Astrocyte (in vitro differentiated cells and primary cell): ENCODE results near the gene CPNE7. TPM values are rescaled to one million over a fixed set of nuclear protein-coding genes. Genes with fewer than 3 reads are reported as not detected.

ENCODE experiments used
- DNase-seq: peaks from one replicate; pipeline ENCODE4 v3.0.0-alpha.2; 2010; ENCODE audit warnings: low read depth
- FAIRE-seq: peaks from 2 replicates; lab custom pipeline; 2011; peaks lifted over from hg19 to GRCh38; lab: Jason Lieb, UNC
- H2AFZ ChIP-seq: 2 replicates; pipeline ENCODE4 v1.6.0; 2012; ENCODE audit warnings: low read depth, low read length, inconsistent platforms
- H3K27ac ChIP-seq: 2 replicates; pipeline ENCODE4 v1.5.1; 2011; ENCODE audit warnings: low read depth, low read length, inconsistent platforms
- H3K27me3 ChIP-seq: 2 replicates; pipeline ENCODE4 v1.6.0; 2011; ENCODE audit warnings: low read length, inconsistent platforms; ENCODE audit not compliant: insufficient read depth
- H3K36me3 ChIP-seq: 2 replicates; pipeline ENCODE4 v1.5.1; 2011; ENCODE audit warnings: low read length, inconsistent platforms; ENCODE audit not compliant: insufficient read depth
- H3K4me1 ChIP-seq: 2 replicates; pipeline ENCODE4 v1.5.1; 2011; ENCODE audit warnings: low read length, inconsistent platforms; ENCODE audit not compliant: insufficient read depth
- H3K4me2 ChIP-seq: 2 replicates; pipeline ENCODE4 v1.6.0; 2012; ENCODE audit warnings: low read length, inconsistent platforms
- H3K4me3 ChIP-seq: 2 replicates; pipeline ENCODE4 v1.5.1; 2011; ENCODE audit warnings: low read depth, mild to moderate bottlenecking, low read length, inconsistent platforms; ENCODE audit not compliant: insufficient read depth
- H3K79me2 ChIP-seq: 2 replicates; pipeline ENCODE4 v1.6.0; 2012; ENCODE audit warnings: mild to moderate bottlenecking, low read length, inconsistent platforms; ENCODE audit not compliant: insufficient read depth
- H3K9ac ChIP-seq: 2 replicates; pipeline ENCODE4 v1.6.0; 2012; ENCODE audit warnings: mild to moderate bottlenecking, low read length, inconsistent platforms
- H3K9me3 ChIP-seq: 2 replicates; pipeline ENCODE4 v1.5.1; 2012; ENCODE audit warnings: low read depth, mild to moderate bottlenecking, low read length, inconsistent platforms; ENCODE audit not compliant: insufficient read depth
- H4K20me1 ChIP-seq: 2 replicates; pipeline ENCODE4 v1.6.0; 2012; ENCODE audit warnings: low read length, inconsistent platforms; ENCODE audit not compliant: insufficient read depth
- H3K27ac Mint-ChIP-seq: one replicate; pipeline ENCODE4 v1.8.0; 2021; ENCODE audit warnings: mild to moderate bottlenecking, mixed read lengths; ENCODE audit not compliant: unreplicated experiment
- H3K27me3 Mint-ChIP-seq: one replicate; pipeline ENCODE4 v1.8.0; 2021; ENCODE audit warnings: low read depth, mixed read lengths; ENCODE audit not compliant: unreplicated experiment
- H3K36me3 Mint-ChIP-seq: one replicate; pipeline ENCODE4 v1.8.0; 2021; ENCODE audit warnings: low read depth, mixed read lengths; ENCODE audit not compliant: unreplicated experiment
- H3K4me1 Mint-ChIP-seq: one replicate; pipeline ENCODE4 v1.8.0; 2021; ENCODE audit warnings: low read depth, mixed read lengths; ENCODE audit not compliant: unreplicated experiment
- H3K4me3 Mint-ChIP-seq: one replicate; pipeline ENCODE4 v1.8.0; 2021; ENCODE audit warnings: mild to moderate bottlenecking, moderate library complexity, mixed read lengths; ENCODE audit not compliant: unreplicated experiment
- H3K9me3 Mint-ChIP-seq: one replicate; pipeline ENCODE4 v1.8.0; 2021; ENCODE audit warnings: mild to moderate bottlenecking, mixed read lengths; ENCODE audit not compliant: unreplicated experiment
- EZH2 ChIP-seq: IDR thresholded peaks from 2 replicates; pipeline ENCODE4 v1.6.1; 2012; ENCODE audit warnings: mild to moderate bottlenecking, low read length, inconsistent platforms; ENCODE audit not compliant: insufficient read depth
- total RNA-seq: library from RNA; stranded (reverse); gene quantifications from 2 replicates; pipeline ENCODE4 v1.2.1, GENCODE V29; 2021
- TF ChIP-seq, protein P1 (sequence below): IDR thresholded peaks from 2 replicates; pipeline ENCODE4 v1.5.1; 2011; ENCODE audit warnings: low read depth, mild to moderate bottlenecking, inconsistent platforms, low read length, moderate library complexity; ENCODE audit not compliant: insufficient read depth

Gene CPNE7
- total RNA-seq, 1 donor from 2014 or later = 7.5 TPM

DNA sequence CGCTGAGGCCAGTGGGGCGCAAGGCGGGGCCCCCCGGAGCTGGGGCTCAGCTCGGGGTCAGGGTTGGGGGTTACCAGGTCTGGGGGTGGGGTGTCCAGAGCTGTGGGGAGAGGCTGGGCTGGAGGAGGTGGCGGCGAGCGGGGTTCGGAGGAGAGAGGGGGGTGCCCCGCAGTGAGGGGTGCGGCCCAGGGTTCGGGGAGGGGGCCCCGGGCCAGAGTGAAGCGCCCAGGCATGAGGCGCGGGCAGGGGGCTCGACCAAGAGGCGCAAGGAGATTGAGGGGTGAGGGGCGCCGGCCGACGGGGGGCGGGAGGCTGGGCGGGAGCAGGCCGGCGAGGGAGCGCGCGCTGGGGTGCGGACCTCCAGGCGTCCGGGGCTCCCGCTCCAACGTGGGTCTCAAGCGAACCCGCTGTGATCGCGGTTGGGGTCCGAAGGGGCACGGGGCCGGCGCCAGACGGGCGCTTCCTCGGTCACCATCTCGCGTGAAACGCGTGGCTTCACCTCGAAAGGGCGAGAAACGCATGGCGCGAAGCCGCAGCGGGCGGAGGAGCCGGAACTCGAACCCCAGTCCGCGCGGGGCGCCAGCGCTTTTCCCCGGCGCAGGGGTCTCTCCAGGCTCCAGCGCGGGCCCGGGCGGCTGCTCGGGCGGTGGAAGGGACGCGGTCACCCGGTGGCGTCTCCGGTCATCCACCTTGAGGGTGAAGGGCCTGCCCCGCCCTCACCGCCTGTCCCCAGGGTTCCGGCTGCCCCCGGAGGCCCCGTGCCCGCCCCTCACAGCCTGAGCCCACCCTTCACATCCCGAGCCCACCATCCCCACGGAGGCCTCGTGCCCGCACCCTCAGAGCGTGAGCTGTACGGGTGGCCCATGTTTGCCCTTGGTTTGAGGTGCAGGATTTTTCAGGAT lies 846 bp downstream of the CPNE7 start:
- Mint-ChIP-seq H3K4me3 (no peak overlapping the region), H3K27ac (no peak overlapping the region), H3K4me1 (peaks cover 9% of the 10 kb centered on the region), H3K9me3 (no peaks in the 10 kb centered on the region), H3K27me3 (peaks cover 3% of the 10 kb centered on the region), H3K36me3 (no peaks in the 10 kb centered on the region)
- peak; percentile 58 for TF ChIP-seq EZH2
- TF ChIP-seq, protein P1, sequence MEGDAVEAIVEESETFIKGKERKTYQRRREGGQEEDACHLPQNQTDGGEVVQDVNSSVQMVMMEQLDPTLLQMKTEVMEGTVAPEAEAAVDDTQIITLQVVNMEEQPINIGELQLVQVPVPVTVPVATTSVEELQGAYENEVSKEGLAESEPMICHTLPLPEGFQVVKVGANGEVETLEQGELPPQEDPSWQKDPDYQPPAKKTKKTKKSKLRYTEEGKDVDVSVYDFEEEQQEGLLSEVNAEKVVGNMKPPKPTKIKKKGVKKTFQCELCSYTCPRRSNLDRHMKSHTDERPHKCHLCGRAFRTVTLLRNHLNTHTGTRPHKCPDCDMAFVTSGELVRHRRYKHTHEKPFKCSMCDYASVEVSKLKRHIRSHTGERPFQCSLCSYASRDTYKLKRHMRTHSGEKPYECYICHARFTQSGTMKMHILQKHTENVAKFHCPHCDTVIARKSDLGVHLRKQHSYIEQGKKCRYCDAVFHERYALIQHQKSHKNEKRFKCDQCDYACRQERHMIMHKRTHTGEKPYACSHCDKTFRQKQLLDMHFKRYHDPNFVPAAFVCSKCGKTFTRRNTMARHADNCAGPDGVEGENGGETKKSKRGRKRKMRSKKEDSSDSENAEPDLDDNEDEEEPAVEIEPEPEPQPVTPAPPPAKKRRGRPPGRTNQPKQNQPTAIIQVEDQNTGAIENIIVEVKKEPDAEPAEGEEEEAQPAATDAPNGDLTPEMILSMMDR = no peak
- no peaks in the 10 kb centered on the region for H3K27me3 ChIP-seq
- peak overlapping the region; percentile 83 for H3K4me2 ChIP-seq
- H3K9me3 ChIP-seq = no peaks in the 10 kb centered on the region
- FAIRE-seq (no peak), DNase-seq (no peak)
- H3K4me3 ChIP-seq = peak overlapping the region; percentile 48
- peaks cover 5% of the 10 kb centered on the region for H3K79me2 ChIP-seq
- peak overlapping the region; percentile 55 for H3K9ac ChIP-seq
- H3K36me3 ChIP-seq = no peaks in the 10 kb centered on the region
- H4K20me1 ChIP-seq = no peaks in the 10 kb centered on the region
- H3K4me1 ChIP-seq = peaks cover 9% of the 10 kb centered on the region
- H3K27ac ChIP-seq = no peak overlapping the region
- H2AFZ ChIP-seq = peak overlapping the region; percentile 10

DNA sequence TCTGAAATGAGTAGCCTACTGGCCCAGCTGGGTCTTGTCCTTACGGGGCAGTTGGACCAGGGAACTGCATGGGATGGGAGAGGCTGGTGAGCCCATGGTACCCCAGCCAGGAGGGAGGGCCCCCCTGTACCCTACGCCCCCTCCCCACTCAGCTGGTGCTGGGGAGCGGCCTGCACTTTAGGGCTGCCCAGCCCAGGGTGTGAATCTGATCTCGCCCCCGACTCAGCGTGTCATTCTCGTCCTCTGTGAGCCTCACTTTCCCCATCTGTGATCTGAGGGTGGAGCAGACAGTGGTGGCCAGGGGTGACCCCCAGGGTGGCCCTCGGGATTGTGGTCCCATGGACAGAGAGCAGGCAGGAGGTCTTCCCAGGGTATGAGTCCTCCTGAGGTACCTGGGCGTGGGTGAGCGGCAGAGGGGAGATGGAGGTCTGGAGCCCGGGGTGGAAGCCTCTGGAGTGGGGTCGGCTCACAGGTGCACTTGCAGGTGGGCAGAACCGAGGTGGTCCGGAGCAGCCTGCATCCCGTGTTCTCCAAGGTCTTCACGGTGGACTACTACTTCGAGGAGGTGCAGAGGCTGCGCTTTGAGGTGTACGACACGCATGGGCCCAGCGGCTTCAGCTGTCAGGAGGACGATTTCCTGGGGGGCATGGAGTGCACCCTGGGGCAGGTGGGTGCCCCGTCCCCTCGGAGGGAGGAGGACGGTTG lies 1.6 kb downstream of the CPNE7 start:
- H2AFZ ChIP-seq = no peak overlapping the region

More for the DNA sequence above, 1.6 kb downstream of the CPNE7 start:
- Histone ChIP-seq H3K4me1 (peaks cover 17% of the 10 kb centered on the region), H3K4me3 (no peak overlapping the region), H3K36me3 (no peaks in the 10 kb centered on the region), H3K4me2 (peak overlapping the region; percentile 83), H4K20me1 (no peaks in the 10 kb centered on the region), H3K9me3 (no peaks in the 10 kb centered on the region), H3K27ac (no peak overlapping the region), H3K27me3 (no peaks in the 10 kb centered on the region), H3K79me2 (peaks cover 5% of the 10 kb centered on the region), H3K9ac (no peak overlapping the region)
- H3K9me3 Mint-ChIP-seq = no peaks in the 10 kb centered on the region
- TF ChIP-seq, protein P1 = no peak
- no peak for TF ChIP-seq EZH2
- peaks cover 3% of the 10 kb centered on the region for H3K27me3 Mint-ChIP-seq
- peaks cover 15% of the 10 kb centered on the region for H3K4me1 Mint-ChIP-seq
- no peak overlapping the region for H3K27ac Mint-ChIP-seq
- DNase-seq (no peak), FAIRE-seq (no peak)
- no peaks in the 10 kb centered on the region for H3K36me3 Mint-ChIP-seq
- no peak overlapping the region for H3K4me3 Mint-ChIP-seq
